NCI-H82 treated with DMSO at 0.1 percent for 48 hours (cell line): ENCODE results near the gene IGSF3.

Source experiments
- DNase-seq: peaks from one replicate; lab custom pipeline; 2025; ENCODE audit not compliant: unreplicated experiment; lab: John Stamatoyannopoulos, UW

The IGSF3 gene

GRCh38 chr1:116561563-116561962 lies 106.0 kb downstream of the IGSF3 start:
- DNase-seq: no peak

DNA sequence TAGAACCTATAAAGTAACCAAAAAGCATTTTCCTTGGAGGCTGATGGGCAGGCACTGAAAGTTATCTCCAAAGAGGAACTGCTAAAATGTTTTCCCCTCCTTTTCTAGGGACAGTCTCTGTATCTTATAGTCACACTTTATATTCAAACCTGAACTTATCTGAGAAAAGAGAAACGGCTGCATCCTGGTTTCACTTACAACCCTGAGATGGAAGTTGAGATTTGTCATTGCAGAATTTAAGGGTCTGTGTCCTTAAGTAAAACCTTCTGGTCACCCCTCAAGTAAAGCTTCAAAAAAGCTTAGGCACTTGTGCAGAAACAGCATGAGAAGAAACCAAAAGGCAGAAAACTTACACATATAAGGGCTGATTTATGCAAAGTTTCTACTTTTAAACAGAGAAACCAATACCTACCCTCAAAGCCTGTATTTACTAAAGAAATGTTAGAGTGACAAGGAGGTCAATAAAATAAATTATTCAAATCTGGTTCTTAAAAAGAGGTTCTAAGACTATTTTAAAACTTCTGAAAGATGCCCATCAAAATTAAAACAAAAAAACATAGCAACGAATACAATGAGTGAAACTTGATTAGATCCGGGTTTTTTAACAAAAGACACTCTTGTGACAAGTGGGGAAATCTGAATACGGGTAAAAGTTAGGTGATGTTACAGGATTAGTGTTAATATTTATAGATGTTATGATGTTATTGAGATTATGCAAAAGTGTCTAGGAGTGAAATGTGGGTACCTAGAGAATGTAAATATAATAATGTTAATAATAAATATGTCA lies 106.6 kb downstream of the IGSF3 start:
- no peak for DNase-seq

GRCh38 chr1:116559304-116559761 lies 108.2 kb downstream of the IGSF3 start:
- DNase-seq: no peak

DNA sequence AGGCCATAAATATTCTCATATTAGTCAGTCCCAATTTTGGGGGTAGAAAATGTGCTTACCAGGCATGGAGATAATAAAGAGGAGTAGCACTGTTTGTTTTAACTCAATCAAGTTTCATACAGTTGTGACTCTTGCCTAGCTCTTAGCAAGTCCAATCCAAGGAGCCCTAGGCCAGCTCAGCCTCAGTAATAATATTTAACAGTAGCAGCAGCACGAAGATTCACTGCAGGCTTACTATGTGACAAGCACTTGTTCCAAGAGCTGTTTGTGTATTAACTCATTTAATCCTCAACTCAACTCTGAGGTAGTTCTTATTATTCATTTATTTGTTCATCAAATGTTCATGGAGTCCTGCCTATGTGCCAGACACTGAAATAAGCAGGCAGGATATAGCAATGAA lies 109.0 kb downstream of the IGSF3 start:
- no peak for DNase-seq

DNA sequence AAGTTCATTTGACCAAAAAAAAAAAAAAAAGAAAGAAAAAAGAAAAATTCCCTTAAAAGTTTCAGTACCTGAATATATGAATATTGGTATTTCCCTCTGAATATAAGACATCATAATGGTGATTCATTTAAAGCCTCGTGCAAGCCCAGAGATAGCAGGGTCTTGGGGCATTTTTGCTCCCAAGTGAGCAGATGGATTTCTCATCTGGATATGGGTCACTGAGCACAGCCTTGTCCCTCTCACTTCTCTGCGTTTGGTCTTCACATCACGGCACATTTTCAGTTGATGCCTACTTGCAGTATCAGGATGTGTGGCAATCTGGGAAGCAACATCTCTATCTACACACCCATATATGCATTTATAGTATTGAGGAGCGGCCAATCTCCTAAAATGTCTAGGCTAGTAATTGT lies 109.4 kb downstream of the IGSF3 start:
- DNase-seq: no peak

GRCh38 chr1:116557323-116557878 lies 110.1 kb downstream of the IGSF3 start:
- DNase-seq: no peak

GRCh38 chr1:116556289-116557006 lies 111.1 kb downstream of the IGSF3 start:
- DNase-seq: no peak

DNA sequence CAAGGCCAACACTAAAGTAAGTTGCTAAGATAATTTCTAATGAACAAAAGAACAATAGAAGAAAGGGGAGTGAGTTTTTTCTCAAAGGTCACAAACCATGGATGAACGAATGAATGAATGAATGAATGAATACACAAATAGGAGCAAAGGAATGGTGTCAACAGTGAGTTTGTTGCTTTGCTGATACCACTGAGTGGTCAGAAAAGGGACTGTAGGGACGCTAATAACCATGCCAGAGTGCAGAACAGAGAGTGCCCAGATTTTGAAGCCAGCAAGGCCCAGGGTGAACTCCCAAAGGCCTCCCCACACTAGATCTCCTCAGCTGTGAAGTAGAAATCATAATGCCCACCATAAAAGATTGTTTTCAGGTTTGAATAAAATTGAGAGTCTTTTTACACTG lies 112.6 kb downstream of the IGSF3 start:
- DNase-seq: no peak

GRCh38 chr1:116553386-116554115 lies 114.0 kb downstream of the IGSF3 start:
- DNase-seq: no peak

DNA sequence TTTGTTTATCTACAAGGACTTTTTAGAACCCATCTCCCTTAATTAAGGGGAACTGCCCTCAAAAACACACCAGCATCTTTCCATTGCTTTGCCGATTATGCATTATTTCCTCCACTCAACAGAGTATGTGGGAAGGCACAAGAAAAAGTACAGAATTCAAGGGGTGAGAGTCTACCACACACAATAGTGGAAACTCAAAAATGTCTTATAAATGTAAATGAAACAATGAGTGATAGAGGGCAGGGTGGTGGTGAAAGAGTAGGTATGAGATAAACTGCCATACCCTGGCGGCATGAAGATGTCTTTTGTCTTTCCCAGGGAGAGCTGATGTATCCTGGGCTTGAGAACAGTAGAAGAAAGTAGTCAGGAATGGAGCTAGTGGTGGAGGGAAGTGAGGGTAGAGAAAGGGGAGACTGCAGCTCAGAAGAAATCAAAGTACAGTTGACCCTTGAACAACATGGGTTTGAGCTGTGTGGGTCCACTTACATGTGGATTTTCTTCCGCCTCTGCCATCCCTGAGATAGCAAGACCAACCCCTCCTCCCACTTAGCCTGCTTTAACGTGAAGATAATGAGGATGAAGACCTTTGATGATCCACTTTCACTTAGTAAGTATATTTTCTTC lies 121.1 kb downstream of the IGSF3 start:
- no peak for DNase-seq

DNA sequence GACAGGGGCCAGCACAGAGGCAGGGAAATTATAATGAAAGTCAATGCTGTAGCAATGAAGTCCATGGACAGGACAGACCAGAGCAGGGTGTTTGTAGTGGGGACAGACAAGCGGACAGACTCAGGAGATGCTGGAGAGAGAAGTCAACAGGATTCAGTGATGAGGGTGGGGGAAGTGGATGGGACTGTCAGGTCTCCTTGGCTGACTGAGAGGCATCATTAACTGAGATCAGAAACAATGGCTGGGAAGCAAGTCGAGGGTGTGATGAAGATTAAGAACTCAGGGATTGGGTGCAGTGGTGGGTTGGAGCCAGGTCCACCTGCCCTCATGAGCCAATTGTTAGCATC lies 122.2 kb downstream of the IGSF3 start:
- DNase-seq: no peak

GRCh38 chr1:116544588-116545358 lies 122.8 kb downstream of the IGSF3 start:
- no peak for DNase-seq

DNA sequence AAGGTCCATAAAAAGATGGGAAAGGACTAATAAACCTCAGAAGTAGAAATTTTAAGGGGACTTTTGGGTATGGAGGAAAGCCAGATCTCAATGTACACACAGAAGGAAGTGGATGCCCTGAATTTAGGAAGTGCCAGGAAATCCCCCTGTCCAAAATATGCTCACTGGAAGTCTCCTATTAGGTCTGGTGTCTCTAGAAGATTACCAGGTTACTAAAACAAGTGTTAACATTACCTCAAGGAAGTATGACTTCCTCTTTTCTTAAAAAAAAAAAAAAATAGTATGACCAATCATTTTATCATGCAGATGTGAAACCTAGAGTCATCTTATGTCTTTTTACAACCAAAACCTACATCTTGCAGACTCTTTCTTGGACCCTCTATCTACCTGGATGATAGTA lies 127.4 kb downstream of the IGSF3 start:
- no peak for DNase-seq

GRCh38 chr1:116538544-116538943 lies 129.0 kb downstream of the IGSF3 start:
- peak; percentile 79 for DNase-seq

GRCh38 chr1:116537898-116538297 lies 129.6 kb downstream of the IGSF3 start:
- DNase-seq: no peak

DNA sequence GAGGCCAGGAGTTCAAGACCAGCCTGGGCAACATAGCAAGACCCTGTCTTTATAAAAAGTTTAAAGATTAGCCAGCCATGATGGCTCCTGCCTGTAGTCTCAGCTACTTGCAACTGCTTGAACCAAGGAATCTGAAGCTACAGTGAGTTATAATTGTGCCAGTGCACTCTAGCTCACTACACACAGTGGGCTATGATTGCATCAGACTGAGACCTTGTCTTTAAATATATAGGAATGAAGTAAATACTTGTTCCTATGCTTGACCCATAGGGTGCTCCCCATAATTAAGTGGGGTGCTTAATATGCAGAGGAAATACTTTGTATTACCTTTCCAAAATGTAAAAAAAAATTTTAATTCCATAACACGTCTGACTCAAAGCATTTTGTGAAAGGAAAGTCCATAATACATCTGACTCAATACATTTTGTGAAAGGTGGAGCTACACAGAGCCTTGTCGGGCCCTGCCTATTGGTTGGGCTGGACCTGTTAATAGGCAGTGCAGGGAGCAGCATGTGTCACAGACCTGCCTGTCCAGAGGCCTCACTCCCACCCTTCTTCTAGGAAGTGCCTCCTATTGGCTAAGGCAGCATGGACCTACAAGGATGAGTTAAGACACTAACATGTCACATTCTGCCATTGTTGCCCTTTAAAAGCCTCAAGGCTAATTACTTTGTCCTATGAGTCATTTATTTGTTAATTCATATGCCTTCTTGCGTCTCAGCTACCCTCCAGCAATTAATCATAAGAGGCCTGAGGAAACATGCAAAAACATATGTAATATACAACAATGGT lies 130.3 kb downstream of the IGSF3 start:
- DNase-seq: no peak

DNA sequence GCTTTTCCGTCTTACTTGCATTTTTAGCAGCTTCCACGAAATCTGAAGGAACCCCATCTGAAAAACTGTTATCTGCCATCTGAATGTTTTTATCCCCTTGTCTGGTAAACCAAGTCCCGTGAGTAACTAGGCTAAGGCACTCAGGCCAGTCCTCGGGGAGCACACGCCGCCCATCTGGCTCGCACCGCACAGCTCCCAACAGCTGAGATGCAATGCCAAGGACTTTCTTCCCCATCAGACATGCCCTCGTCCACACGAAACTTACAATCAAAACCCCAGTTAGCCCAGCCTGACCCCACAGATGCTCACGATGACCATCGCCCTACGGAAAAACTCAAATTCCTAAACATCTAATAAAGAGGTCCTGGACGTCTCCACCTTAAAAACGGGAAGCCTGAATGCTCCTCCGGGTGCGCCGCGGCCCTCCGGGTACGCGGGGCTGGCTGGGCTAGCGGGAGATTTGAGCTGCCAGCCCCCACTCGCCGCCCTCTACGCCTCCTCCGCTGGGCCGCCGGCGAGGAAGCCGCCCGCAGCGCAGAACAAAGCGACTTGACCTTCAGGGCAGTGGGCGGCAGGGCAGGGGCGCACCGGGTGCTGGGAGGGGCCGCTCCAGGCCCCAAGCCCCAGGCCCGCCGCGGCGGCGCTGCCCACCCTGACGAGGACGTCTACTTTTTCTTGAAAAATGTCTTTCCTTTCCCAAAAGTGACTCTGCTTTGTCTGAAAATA lies 133.4 kb downstream of the IGSF3 start:
- DNase-seq: no peak

DNA sequence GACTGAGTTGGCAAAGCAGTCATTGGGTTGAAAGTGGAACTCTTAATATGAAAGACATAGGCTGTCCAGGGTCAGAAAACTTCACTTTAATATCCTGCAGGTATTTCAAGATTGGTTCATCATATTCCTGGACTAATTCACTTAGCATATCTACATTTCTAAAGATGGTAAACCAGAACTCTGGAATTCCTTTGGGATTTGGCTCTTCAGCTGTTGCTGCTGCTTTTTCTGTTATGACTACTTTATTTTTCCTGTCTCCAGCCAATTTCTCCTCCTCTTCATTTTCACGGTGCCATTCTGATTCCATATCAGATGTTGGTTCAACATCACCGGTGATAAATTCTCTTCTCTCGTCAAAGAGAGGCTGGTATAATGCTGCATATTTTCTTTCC lies 134.1 kb downstream of the IGSF3 start:
- no peak for DNase-seq
